Sigmoid colon (tissue), 7 donors: ENCODE data around the gene GALNT10. TPM values are rescaled to one million over a fixed set of nuclear protein-coding genes. Genes with fewer than 3 reads are reported as not detected.
A peak's percentile ranks its signal among the peaks of the same experiment; 100 is the strongest.

ENCODE experiments used
- DNase-seq: peaks from one replicate; pipeline ENCODE4 v3.0.0-alpha.2; 2019
- H3K27ac ChIP-seq, 4 donors: fragments of 200-600 bp; sonication (generic); one replicate each; pipeline ENCODE4 v1.5.1; 2016 to 2019; ENCODE audit warnings: mild to moderate bottlenecking in 1 of 4
- H3K27me3 ChIP-seq, 3 donors: fragments of 200-600 bp; sonication (generic); one replicate each; pipeline ENCODE4 v1.5.1; 2019; ENCODE audit warnings: mild to moderate bottlenecking in 1 of 3
- H3K36me3 ChIP-seq, 4 donors: fragments of 200-600 bp; sonication (generic); one replicate each; pipeline ENCODE4 v1.5.1; 2016 to 2019
- H3K4me1 ChIP-seq, 4 donors: fragments of 200-600 bp; sonication (generic); one replicate each; pipeline ENCODE4 v1.5.1; 2017 to 2019
- H3K4me3 ChIP-seq, 4 donors: fragments of 200-600 bp; sonication (generic); one replicate each; pipeline ENCODE4 v1.5.1; 2017 to 2019; ENCODE audit warnings: mild to moderate bottlenecking in 2 of 4, moderate library complexity in 1 of 4
- H3K9me3 ChIP-seq, 4 donors: fragments of 200-600 bp in 3 of 4; sonication (generic) in 3 of 4; one replicate each; pipeline versions ENCODE4 v1.5.1 to v1.6.1; 2013 to 2019
- EP300 ChIP-seq, 4 donors: sonication (generic); formaldehyde crosslinking; IDR thresholded peaks; one replicate each; pipeline ENCODE4 v1.6.1; 2017; ENCODE audit warnings: antibody characterized with exemption in 4 of 4
- POLR2A ChIP-seq, 2 donors: fragments of 450-650 bp; IDR thresholded peaks; one replicate each; pipeline ENCODE4 v1.6.1; 2016; ENCODE audit warnings: antibody characterized with exemption in 2 of 2, mild to moderate bottlenecking in 2 of 2, moderate library complexity in 2 of 2
- POLR2AphosphoS5 ChIP-seq, 4 donors: sonication (generic); formaldehyde crosslinking; IDR thresholded peaks; one replicate each; pipeline ENCODE4 v1.6.1; 2017; ENCODE audit warnings: antibody characterized with exemption in 4 of 4
- WGBS, 2 donors: extraction: QIAGEN DNeasy Blood & Tissue Kit; methylation state at CpG; one replicate each; pipeline ENCODE4 v1.1.7; 2013; 5-methylcytosine and 5-hydroxymethylcytosine counted together
- intact Hi-C: fragments of 100-400 bp; cut with DNase I; formaldehyde crosslinking; loops from one replicate; pipeline ENCODE4 v1.15.1; 2023
- polyA plus RNA-seq, 3 donors: library from polyadenylated mRNA; stranded (reverse); fragments of 200-250 nt; gene quantifications; one replicate each; pipeline ENCODE4 v1.2.3, GENCODE V29; 2013
- total RNA-seq, 4 donors: library from RNA; depleted of rRNA; stranded (reverse); fragments of >200 nt; gene quantifications; one replicate each; pipeline ENCODE4 v1.1.0, GENCODE V29; 2016
- TF ChIP-seq, protein P1 (sequence below), 4 experiments: fragments of 450-650 bp in 3 of 4; fragments of 200-600 bp in 1 of 4; IDR thresholded peaks; one replicate each; pipeline ENCODE4 v1.5.1; 2016 to 2019; ENCODE audit warnings: antibody characterized with exemption in 4 of 4, mild to moderate bottlenecking in 3 of 4, moderate library complexity in 2 of 4
- donor health status: healthy with polysubstance abuse.
- donor health status: Bipolar disorder and iron deficiency.
- donor health status: healthy.

The GALNT10 gene
- total and polyA plus RNA-seq, 7 donors, result 6.0 to 41.7 (median 24.3) TPM

DNA sequence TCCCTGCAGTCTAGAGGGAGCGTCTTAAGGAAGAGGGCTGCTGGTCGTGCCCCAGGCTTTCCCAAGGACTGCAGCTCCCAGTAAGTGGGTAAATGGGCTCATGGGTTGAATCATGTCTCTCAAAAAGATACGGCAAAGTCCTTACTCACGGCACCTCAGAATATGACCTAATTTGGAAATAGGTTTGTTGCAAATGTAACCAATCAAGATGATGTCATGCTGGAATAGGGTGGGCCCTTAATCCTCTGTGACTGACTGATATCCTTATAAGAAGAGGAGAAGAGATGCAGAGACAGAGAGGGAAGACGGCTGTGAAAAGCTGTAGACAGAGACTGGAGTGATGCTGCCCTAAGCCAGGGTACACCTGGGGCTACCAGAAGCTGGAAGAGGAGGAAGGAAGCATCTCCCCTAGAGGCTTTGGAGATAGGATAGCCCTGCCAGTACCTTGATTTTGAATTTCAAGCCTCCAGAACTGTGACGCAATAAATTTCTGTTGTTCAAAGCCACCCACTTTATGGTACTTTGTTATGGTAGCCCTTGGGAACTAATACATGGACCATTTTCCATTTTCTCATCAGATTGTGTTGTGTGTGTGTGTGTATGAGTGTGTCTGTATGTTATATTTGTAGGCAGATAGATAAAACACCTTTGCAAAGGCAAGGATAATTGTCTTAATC lies 15.0 kb downstream of the GALNT10 start:
- Histone ChIP-seq H3K27me3 (no peaks in the 10 kb centered on the region), H3K4me1 (peaks cover 0 to 9% (median 4%) of the 10 kb centered on the region in 4 donors), H3K9me3 (no peaks in the 10 kb centered on the region), H3K4me3 (no peak overlapping the region), H3K27ac (peak overlapping the region in 1 of 4 donors; percentile 38), H3K36me3 (peaks cover 0 to 4% (median 0%) of the 10 kb centered on the region in 4 donors)
- no peak for TF ChIP-seq EP300 (IDR thresholded peaks at IDR 0.05)
- no peak for TF ChIP-seq POLR2A (IDR thresholded peaks at IDR 0.05)
- TF ChIP-seq, protein P1, sequence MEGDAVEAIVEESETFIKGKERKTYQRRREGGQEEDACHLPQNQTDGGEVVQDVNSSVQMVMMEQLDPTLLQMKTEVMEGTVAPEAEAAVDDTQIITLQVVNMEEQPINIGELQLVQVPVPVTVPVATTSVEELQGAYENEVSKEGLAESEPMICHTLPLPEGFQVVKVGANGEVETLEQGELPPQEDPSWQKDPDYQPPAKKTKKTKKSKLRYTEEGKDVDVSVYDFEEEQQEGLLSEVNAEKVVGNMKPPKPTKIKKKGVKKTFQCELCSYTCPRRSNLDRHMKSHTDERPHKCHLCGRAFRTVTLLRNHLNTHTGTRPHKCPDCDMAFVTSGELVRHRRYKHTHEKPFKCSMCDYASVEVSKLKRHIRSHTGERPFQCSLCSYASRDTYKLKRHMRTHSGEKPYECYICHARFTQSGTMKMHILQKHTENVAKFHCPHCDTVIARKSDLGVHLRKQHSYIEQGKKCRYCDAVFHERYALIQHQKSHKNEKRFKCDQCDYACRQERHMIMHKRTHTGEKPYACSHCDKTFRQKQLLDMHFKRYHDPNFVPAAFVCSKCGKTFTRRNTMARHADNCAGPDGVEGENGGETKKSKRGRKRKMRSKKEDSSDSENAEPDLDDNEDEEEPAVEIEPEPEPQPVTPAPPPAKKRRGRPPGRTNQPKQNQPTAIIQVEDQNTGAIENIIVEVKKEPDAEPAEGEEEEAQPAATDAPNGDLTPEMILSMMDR (IDR thresholded peaks at IDR 0.05), result no peak
- no peak for TF ChIP-seq POLR2AphosphoS5 (IDR thresholded peaks at IDR 0.05)
- DNase-seq, result no peak
- intact Hi-C loops, result no loop called here
- WGBS, 2 donors, result 91 to 95% methylated on average over 6 of the region's 6 CpGs

DNA sequence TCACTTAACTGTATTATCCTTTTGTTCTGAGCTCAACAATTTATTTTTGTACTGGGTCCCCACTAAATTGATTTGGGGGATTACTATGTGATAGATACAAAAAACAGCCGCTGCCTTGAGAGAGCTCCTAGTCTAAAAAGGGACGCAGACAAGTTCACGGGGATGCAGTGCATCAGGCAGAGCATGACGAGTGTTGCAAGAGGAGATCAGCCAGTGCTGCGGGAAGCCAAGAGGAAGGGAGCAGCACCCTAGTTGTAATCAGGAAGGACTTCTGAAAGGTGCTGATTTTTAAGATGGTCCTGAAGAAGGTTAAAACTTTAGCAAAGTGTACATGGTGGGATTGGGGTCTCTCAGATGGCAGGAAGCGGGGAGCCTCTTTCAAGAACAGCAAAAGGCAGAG lies 15.8 kb downstream of the GALNT10 start:
- peak overlapping the region in 1 of 4 donors; percentile 38 for H3K27ac ChIP-seq
- no peak overlapping the region for H3K4me3 ChIP-seq
- TF ChIP-seq POLR2A (IDR thresholded peaks at IDR 0.05) (no peak), EP300 (IDR thresholded peaks at IDR 0.05) (peak in 1 of 4 donors; percentile 9), POLR2AphosphoS5 (IDR thresholded peaks at IDR 0.05) (peak in 2 of 4 donors; percentile 11 to 57)
- TF ChIP-seq, protein P1 (IDR thresholded peaks at IDR 0.05), result no peak
- 94% methylated on average over 6 of the region's 6 CpGs for WGBS, 2 donors
- H3K4me1 ChIP-seq, result peaks cover 0 to 9% (median 4%) of the 10 kb centered on the region in 4 donors
- DNase-seq, result peak; percentile 72
- peaks cover 0 to 4% (median 0%) of the 10 kb centered on the region in 4 donors for H3K36me3 ChIP-seq
- H3K9me3 ChIP-seq, result no peaks in the 10 kb centered on the region
- intact Hi-C loops, result no loop called here
- no peaks in the 10 kb centered on the region for H3K27me3 ChIP-seq

DNA sequence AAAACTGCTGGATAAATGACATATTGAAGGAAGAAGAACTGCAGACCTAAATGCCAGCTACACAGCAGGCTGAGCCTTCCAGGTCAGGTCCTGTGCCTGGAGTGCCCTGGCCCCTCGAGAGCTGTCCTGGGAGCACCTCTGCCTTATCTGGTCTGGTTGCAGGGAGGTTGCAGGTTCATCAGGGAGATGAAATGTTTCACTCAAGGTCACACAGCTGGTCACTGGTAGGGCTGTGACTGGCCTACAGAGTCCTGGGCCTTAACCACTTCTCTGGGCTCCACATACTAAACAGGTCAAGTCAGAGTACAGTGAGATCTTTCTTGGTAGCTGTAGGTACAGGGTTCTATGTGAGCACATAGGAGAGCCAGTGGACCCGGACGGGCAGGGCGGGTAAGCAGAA lies 16.7 kb downstream of the GALNT10 start:
- 80 to 96% methylated on average over 4 of the region's 4 CpGs for WGBS, 2 donors
- H3K27ac ChIP-seq, result peak overlapping the region in 1 of 4 donors; percentile 38

DNA sequence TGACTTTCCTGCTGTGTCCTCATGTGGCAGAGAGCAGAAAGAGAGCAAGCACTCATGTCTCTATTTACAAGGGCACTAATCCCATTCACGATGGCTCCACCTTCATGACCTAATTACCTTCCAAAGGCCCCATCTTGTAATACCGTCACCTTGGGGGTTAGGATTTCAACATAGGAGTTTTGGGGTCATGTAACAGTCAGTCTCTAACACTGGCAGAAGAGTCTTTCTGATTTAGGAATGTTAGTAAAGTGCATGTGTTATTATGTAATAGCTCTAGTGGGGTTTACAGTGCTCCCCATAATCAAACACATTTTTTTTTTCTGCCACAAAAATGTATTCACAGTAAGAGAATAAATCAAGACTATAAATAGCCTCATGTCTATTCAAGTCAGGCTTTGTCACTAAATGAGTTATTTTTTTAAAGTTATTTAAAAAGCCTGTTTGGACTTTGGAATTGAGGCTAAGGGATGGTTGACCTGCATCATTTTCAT lies 19.1 kb downstream of the GALNT10 start:
- no peaks in the 10 kb centered on the region for H3K9me3 ChIP-seq

More for the DNA sequence above, 16.7 kb downstream of the GALNT10 start:
- Histone ChIP-seq H3K9me3 (no peaks in the 10 kb centered on the region), H3K27me3 (no peaks in the 10 kb centered on the region), H3K36me3 (peaks cover 0 to 4% (median 0%) of the 10 kb centered on the region in 4 donors), H3K4me3 (no peak overlapping the region), H3K4me1 (peaks cover 0 to 16% (median 4%) of the 10 kb centered on the region in 4 donors)
- no peak for DNase-seq
- intact Hi-C loops, result no loop called here
- TF ChIP-seq POLR2AphosphoS5 (IDR thresholded peaks at IDR 0.05) (no peak), EP300 (IDR thresholded peaks at IDR 0.05) (no peak), POLR2A (IDR thresholded peaks at IDR 0.05) (no peak)
- TF ChIP-seq, protein P1 (IDR thresholded peaks at IDR 0.05), result no peak

More for the DNA sequence above, 19.1 kb downstream of the GALNT10 start:
- Histone ChIP-seq H3K4me1 (peaks cover 0 to 35% (median 11%) of the 10 kb centered on the region in 4 donors), H3K36me3 (peaks cover 0 to 4% (median 0%) of the 10 kb centered on the region in 4 donors), H3K27ac (no peak overlapping the region), H3K27me3 (no peaks in the 10 kb centered on the region), H3K4me3 (no peak overlapping the region)
- TF ChIP-seq, protein P1 (IDR thresholded peaks at IDR 0.05), result no peak
- TF ChIP-seq EP300 (IDR thresholded peaks at IDR 0.05) (no peak), POLR2AphosphoS5 (IDR thresholded peaks at IDR 0.05) (no peak), POLR2A (IDR thresholded peaks at IDR 0.05) (no peak)
- peak; percentile 14 for DNase-seq
- WGBS, 2 donors, result 74 to 83% methylated on average over 2 of the region's 2 CpGs
- intact Hi-C loops, result no loop called here
